Measurements from ENCODE around the gene MS4A5.

The MS4A5 gene

DNA sequence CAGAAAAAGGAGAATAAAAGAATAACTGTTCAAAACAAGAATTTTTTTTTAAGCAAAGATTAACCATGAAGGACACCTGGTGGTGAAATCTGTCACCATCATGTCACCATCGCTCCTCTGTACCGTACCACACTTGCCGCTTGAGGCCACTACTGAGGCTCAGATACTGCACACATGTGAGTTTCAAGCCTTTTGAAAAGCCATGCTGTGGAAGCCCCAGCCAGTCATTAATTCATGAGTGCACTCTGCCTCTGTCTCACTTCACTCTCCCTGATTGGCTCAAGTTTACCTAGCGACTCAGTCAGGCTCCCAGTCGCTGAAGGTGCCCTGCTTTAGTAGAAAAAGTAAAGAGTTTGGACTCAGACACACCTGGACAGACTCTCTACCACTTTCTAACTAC is 56.6 kb downstream of the MS4A5 start:
- DNase-seq, result no peak

GRCh38 chr11:60492488-60493009 is 63.2 kb downstream of the MS4A5 start, which contains the start of gene MS4A12:
TSS of gene MS4A12 (plus strand) at chr11:60492778. CDS start at chr11:60497319, 4,541 bp downstream.
- DNase-seq, result no peak

GRCh38 chr11:60493454-60493853 is 64.1 kb downstream of the MS4A5 start:
- DNase-seq, result no peak
